ENCODE measurements around the gene ZNF891. TPM values are rescaled to one million over a fixed set of nuclear protein-coding genes. Genes with fewer than 3 reads are reported as not detected.

Gene ZNF891
- total RNA-seq, 2 experiments from 2014 or later = 3.2 to 5.0 TPM

Other genes with a start within 250 kb of the ZNF891 start
- 25.4 and 38.2 TPM in 2 replicates for gene CHFR, start 242.7 kb downstream of the ZNF891 start, total RNA-seq (2014; rRNA removed; shearing (Covaris generic))
- gene CHFR, start 242.7 kb downstream of the ZNF891 start, total RNA-seq (2022) = 55.9 and 66.7 TPM in 2 replicates
- gene ZNF605, start 174.0 kb downstream of the ZNF891 start, total RNA-seq (2014; rRNA removed; shearing (Covaris generic)) = 6.6 and 7.1 TPM in 2 replicates
- gene ZNF605, start 174.0 kb downstream of the ZNF891 start, total RNA-seq (2022) = 13.9 and 16.3 TPM in 2 replicates
- gene ZNF26, start 143.9 kb downstream of the ZNF891 start, total RNA-seq (2014; rRNA removed; shearing (Covaris generic)) = 12.5 and 15.7 TPM in 2 replicates
- gene ZNF26, start 143.9 kb downstream of the ZNF891 start, total RNA-seq (2022) = 18.2 and 22.2 TPM in 2 replicates
- gene ZNF84, start 92.8 kb downstream of the ZNF891 start, total RNA-seq (2014; rRNA removed; shearing (Covaris generic)) = 22.1 and 26.9 TPM in 2 replicates
- 37.9 and 40.9 TPM in 2 replicates for gene ZNF84, start 92.8 kb downstream of the ZNF891 start, total RNA-seq (2022)
- 13.4 and 16.3 TPM in 2 replicates for gene ZNF140, start 49.4 kb downstream of the ZNF891 start, total RNA-seq (2014; rRNA removed; shearing (Covaris generic))
- gene ZNF140, start 49.4 kb downstream of the ZNF891 start, total RNA-seq (2022) = 13.1 and 15.7 TPM in 2 replicates
- 5.9 and 8.0 TPM in 2 replicates for gene ZNF10, start 353 bp upstream of the ZNF891 start, total RNA-seq (2014; rRNA removed; shearing (Covaris generic))
- 7.1 and 10.1 TPM in 2 replicates for gene ZNF10, start 353 bp upstream of the ZNF891 start, total RNA-seq (2022)
- 7.7 and 19.1 TPM in 2 replicates for gene ZNF268, start 51.2 kb upstream of the ZNF891 start, total RNA-seq (2014; rRNA removed; shearing (Covaris generic))
- gene ZNF268, start 51.2 kb upstream of the ZNF891 start, total RNA-seq (2022) = 17.9 and 21.4 TPM in 2 replicates
- gene ANHX, start 105.6 kb upstream of the ZNF891 start, total RNA-seq (2014; rRNA removed; shearing (Covaris generic)) = not detected in 2 replicates
- not detected in 2 replicates for gene ANHX, start 105.6 kb upstream of the ZNF891 start, total RNA-seq (2022)

All from OCI-LY7 (cell line).